SU-DHL-6 (cell line): ENCODE data around the gene FKBP8.

Source experiments
- CTCF ChIP-seq: fragments of 200-600 bp; sonication (generic); IDR thresholded peaks from one replicate; pipeline ENCODE4 v1.5.1; 2017; ENCODE audit warnings: antibody characterized with exemption, mild to moderate bottlenecking, low read length, moderate library complexity; ENCODE audit not compliant: insufficient read depth, poor library complexity, severe bottlenecking
- EZH2phosphoT487 ChIP-seq: fragments of 200-600 bp; sonication (generic), shearing (Covaris generic); conservative IDR thresholded peaks from 2 replicates; pipeline ENCODE4 v1.6.1; 2018; ENCODE audit warnings: mild to moderate bottlenecking, antibody characterized with exemption, low read length, moderate library complexity, mixed read lengths

GRCh38 chr19:18507021-18507726, 36.2 kb downstream of the FKBP8 start:
- no peak for TF ChIP-seq CTCF
- TF ChIP-seq EZH2phosphoT487 = no peak
